Measurements from ENCODE around the gene IL12RB1.

IL12RB1 gene

GRCh38 chr19:18029617-18030338 lies 57.0 kb downstream of the IL12RB1 start:
- Mint-ChIP-seq H3K9me3 (no peaks in the 10 kb centered on the region), H3K36me3 (no peaks in the 10 kb centered on the region), H3K27me3 (no peaks in the 10 kb centered on the region), H3K27ac (no peak overlapping the region), H3K4me3 (no peak overlapping the region), H3K4me1 (peaks cover 14% of the 10 kb centered on the region)
- DNase-seq (ENCODE audit: low spot score in 2 of 2), result no peak
- no peak for ATAC-seq (ENCODE audit: low read depth)

- Mint-ChIP-seq H3K9me3 (peaks cover 3% of the 10 kb centered on the region), H3K27me3 (no peaks in the 10 kb centered on the region), H3K4me1 (peaks cover 31% of the 10 kb centered on the region), H3K27ac (peak overlapping the region; percentile 68), H3K36me3 (peaks cover 4% of the 10 kb centered on the region), H3K4me3 (no peak overlapping the region)
- DNase-seq (ENCODE audit: low spot score in 2 of 2), result no peak
- ATAC-seq (ENCODE audit: low read depth), result no peak
Measured at GRCh38 chr19:18027151-18027550, 59.6 kb downstream of the IL12RB1 start.

GRCh38 chr19:18023622-18024251 lies 63.0 kb downstream of the IL12RB1 start:
- no peaks in the 10 kb centered on the region for H3K27me3 Mint-ChIP-seq
- peaks cover 4% of the 10 kb centered on the region for H3K36me3 Mint-ChIP-seq
- DNase-seq (ENCODE audit: low spot score in 2 of 2) (peak; percentile 78 to 82), ATAC-seq (ENCODE audit: low read depth) (peak; percentile 82)
- peak overlapping the region; percentile 79 for H3K4me3 Mint-ChIP-seq
- peaks cover 3% of the 10 kb centered on the region for H3K9me3 Mint-ChIP-seq
- H3K27ac Mint-ChIP-seq, result peak overlapping the region; percentile 97
- H3K4me1 Mint-ChIP-seq, result peaks cover 41% of the 10 kb centered on the region

GRCh38 chr19:18021121-18021755 lies 65.5 kb downstream of the IL12RB1 start:
- DNase-seq (ENCODE audit: low spot score in 2 of 2) (peak in 1 of 2 donors; percentile 51), ATAC-seq (ENCODE audit: low read depth) (no peak)
- peaks cover 3% of the 10 kb centered on the region for H3K9me3 Mint-ChIP-seq
- no peaks in the 10 kb centered on the region for H3K27me3 Mint-ChIP-seq
- peaks cover 4% of the 10 kb centered on the region for H3K36me3 Mint-ChIP-seq
- H3K27ac Mint-ChIP-seq, result peak overlapping the region; percentile 97
- H3K4me3 Mint-ChIP-seq, result peak overlapping the region; percentile 39
- H3K4me1 Mint-ChIP-seq, result peaks cover 45% of the 10 kb centered on the region

GRCh38 chr19:18020212-18021085 lies 66.3 kb downstream of the IL12RB1 start:
- Mint-ChIP-seq H3K27ac (peak overlapping the region; percentile 97), H3K9me3 (peaks cover 3% of the 10 kb centered on the region), H3K27me3 (no peaks in the 10 kb centered on the region), H3K36me3 (peaks cover 4% of the 10 kb centered on the region), H3K4me3 (no peak overlapping the region), H3K4me1 (peaks cover 45% of the 10 kb centered on the region)
- ATAC-seq (ENCODE audit: low read depth) (no peak), DNase-seq (ENCODE audit: low spot score in 2 of 2) (no peak)

- Mint-ChIP-seq H3K9me3 (peaks cover 3% of the 10 kb centered on the region), H3K36me3 (peaks cover 24% of the 10 kb centered on the region), H3K27ac (peak overlapping the region; percentile 81), H3K4me1 (peaks cover 41% of the 10 kb centered on the region), H3K4me3 (no peak overlapping the region), H3K27me3 (no peaks in the 10 kb centered on the region)
- no peak for DNase-seq (ENCODE audit: low spot score in 2 of 2)
- ATAC-seq (ENCODE audit: low read depth), result no peak
Measured at GRCh38 chr19:18017275-18018083, 69.3 kb downstream of the IL12RB1 start.

GRCh38 chr19:18016209-18016910 lies 70.4 kb downstream of the IL12RB1 start:
- no peak overlapping the region for H3K4me3 Mint-ChIP-seq
- no peaks in the 10 kb centered on the region for H3K9me3 Mint-ChIP-seq
- H3K27ac Mint-ChIP-seq, result peak overlapping the region; percentile 87
- DNase-seq (ENCODE audit: low spot score in 2 of 2) (no peak), ATAC-seq (ENCODE audit: low read depth) (peak; percentile 25)
- peaks cover 35% of the 10 kb centered on the region for H3K4me1 Mint-ChIP-seq
- H3K36me3 Mint-ChIP-seq, result peaks cover 21% of the 10 kb centered on the region
- H3K27me3 Mint-ChIP-seq, result no peaks in the 10 kb centered on the region

- ATAC-seq (ENCODE audit: low read depth) (peak; percentile 33), DNase-seq (ENCODE audit: low spot score in 2 of 2) (no peak)
- Mint-ChIP-seq H3K9me3 (no peaks in the 10 kb centered on the region), H3K27ac (peak overlapping the region; percentile 50), H3K4me1 (peaks cover 26% of the 10 kb centered on the region), H3K4me3 (no peak overlapping the region), H3K36me3 (peaks cover 27% of the 10 kb centered on the region), H3K27me3 (no peaks in the 10 kb centered on the region)
Measured at GRCh38 chr19:18014197-18014596, 72.5 kb downstream of the IL12RB1 start.

GRCh38 chr19:18013210-18014111 lies 73.3 kb downstream of the IL12RB1 start:
- Mint-ChIP-seq H3K27me3 (no peaks in the 10 kb centered on the region), H3K9me3 (no peaks in the 10 kb centered on the region), H3K4me3 (no peak overlapping the region), H3K4me1 (peaks cover 29% of the 10 kb centered on the region), H3K36me3 (peaks cover 27% of the 10 kb centered on the region), H3K27ac (peak overlapping the region; percentile 50)
- DNase-seq (ENCODE audit: low spot score in 2 of 2) (no peak), ATAC-seq (ENCODE audit: low read depth) (no peak)

GRCh38 chr19:18010149-18010548 lies 76.6 kb downstream of the IL12RB1 start:
- ATAC-seq (ENCODE audit: low read depth), result no peak
- no peaks in the 10 kb centered on the region for H3K9me3 Mint-ChIP-seq
- H3K4me1 Mint-ChIP-seq, result peaks cover 24% of the 10 kb centered on the region

GRCh38 chr19:18009412-18010066 lies 77.2 kb downstream of the IL12RB1 start:
- no peak overlapping the region for H3K4me3 Mint-ChIP-seq
- peaks cover 23% of the 10 kb centered on the region for H3K4me1 Mint-ChIP-seq
- no peaks in the 10 kb centered on the region for H3K9me3 Mint-ChIP-seq
- H3K27ac Mint-ChIP-seq, result no peak overlapping the region
- DNase-seq (ENCODE audit: low spot score in 2 of 2) (no peak), ATAC-seq (ENCODE audit: low read depth) (no peak)
- H3K36me3 Mint-ChIP-seq, result peaks cover 24% of the 10 kb centered on the region
- no peaks in the 10 kb centered on the region for H3K27me3 Mint-ChIP-seq

More at GRCh38 chr19:18010149-18010548, 76.6 kb downstream of the IL12RB1 start:
- no peaks in the 10 kb centered on the region for H3K27me3 Mint-ChIP-seq
- H3K4me3 Mint-ChIP-seq, result no peak overlapping the region
- H3K36me3 Mint-ChIP-seq, result peaks cover 26% of the 10 kb centered on the region
- H3K27ac Mint-ChIP-seq, result no peak overlapping the region
- DNase-seq (ENCODE audit: low spot score in 2 of 2), result no peak
